HG03432 (cell line): ENCODE measurements around the gene NLN.
"Not testable (repeated sequence)": the region's sequence is repeated elsewhere in the genome, so short reads cannot be mapped to it uniquely, and the experiment has no call there.

ENCODE experiments used
- ATAC-seq: cut with Tn5 transposase; IDR thresholded peaks from one replicate; pipeline ENCODE4 v1.9.1; 2021; ENCODE audit warnings: mild to moderate bottlenecking, moderate library complexity; ENCODE audit not compliant: unreplicated experiment

The NLN gene

GRCh38 chr5:65730910-65731309, 8.9 kb downstream of the NLN start:
- ATAC-seq: no peak

- ATAC-seq: not testable (repeated sequence)
Measured at GRCh38 chr5:65732046-65732445, 10.0 kb downstream of the NLN start.

DNA sequence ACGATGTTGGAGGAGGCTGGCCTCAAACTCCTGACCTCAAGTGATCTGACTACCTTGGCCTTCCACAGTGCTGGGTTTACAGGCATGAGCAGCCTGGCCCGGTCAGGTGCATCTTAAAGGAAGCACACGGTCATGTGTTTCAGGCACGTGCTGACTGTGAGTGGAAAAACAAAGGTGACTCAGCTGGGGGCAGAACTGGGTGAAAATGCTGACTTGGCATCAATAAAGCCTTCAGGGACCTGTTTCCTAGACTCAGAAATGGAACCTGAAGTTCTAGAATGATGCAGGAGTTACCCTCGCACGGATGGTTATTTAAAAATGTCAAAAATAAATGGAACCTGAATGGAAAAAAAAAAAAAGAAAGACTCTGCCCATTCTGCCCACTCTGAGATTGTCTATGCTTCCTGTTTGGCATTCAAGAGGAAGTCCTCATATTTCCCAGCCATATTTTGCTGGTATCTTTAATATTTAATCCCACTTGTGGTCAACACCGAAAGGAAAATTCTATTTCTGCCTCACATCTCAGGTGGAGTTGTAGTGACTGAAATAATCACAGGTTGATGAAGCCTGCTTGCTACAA, 12.3 kb downstream of the NLN start:
- not testable (repeated sequence) for ATAC-seq

GRCh38 chr5:65734921-65735320, 12.9 kb downstream of the NLN start:
- no peak for ATAC-seq

- no peak for ATAC-seq
Measured at GRCh38 chr5:65736011-65736410, 14.0 kb downstream of the NLN start.

GRCh38 chr5:65737842-65738241, 15.8 kb downstream of the NLN start:
- no peak for ATAC-seq

GRCh38 chr5:65738305-65738704, 16.3 kb downstream of the NLN start:
- no peak for ATAC-seq

DNA sequence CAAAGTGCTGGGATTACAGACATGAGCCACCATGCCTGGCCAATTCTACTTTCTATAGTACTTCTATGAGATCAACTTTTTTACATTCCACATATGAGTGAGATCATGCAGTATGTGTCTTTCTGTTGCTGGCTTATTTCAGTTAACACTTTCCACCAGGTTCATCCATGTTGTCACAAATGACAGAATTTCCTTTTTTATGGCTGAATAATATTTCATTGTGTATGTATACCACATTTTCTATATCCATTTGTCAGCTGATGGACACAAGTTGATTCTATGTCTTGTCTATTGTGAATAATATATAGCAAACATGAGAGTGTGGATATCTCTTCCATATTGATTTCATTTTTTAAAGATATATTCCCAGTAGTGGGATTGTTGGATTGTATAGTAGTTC, 17.2 kb downstream of the NLN start:
- no peak for ATAC-seq

DNA sequence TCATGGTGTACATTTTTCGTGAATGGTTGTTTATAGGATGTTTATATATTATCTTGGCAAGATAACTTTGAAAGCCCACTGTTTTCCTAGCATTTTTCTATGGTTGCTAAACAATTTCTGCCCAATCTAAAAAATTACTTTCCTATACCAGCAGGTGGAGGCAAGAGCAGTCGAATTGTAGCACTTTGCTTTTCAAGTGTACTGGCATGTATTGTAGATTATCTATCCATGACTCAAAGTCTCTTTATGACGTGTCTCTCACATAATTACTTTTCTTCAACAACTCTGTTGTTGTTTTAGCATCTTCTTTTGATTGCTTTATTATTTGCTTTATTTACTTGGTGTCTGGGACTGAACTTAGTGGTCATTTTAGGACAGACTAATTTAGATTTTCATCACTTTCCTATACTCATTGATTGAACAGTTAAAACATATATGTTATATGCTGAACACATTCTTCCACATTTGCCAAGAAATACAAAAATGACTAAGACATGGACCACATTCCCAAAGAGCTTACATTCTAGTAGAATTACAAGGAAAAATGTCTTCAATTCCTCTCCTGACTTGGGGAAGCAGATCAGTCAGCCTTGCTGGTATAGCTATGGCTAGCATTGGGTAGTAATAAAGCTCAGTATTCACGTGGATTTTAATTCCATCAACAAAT, 20.7 kb downstream of the NLN start:
- peak; percentile 86 for ATAC-seq

DNA sequence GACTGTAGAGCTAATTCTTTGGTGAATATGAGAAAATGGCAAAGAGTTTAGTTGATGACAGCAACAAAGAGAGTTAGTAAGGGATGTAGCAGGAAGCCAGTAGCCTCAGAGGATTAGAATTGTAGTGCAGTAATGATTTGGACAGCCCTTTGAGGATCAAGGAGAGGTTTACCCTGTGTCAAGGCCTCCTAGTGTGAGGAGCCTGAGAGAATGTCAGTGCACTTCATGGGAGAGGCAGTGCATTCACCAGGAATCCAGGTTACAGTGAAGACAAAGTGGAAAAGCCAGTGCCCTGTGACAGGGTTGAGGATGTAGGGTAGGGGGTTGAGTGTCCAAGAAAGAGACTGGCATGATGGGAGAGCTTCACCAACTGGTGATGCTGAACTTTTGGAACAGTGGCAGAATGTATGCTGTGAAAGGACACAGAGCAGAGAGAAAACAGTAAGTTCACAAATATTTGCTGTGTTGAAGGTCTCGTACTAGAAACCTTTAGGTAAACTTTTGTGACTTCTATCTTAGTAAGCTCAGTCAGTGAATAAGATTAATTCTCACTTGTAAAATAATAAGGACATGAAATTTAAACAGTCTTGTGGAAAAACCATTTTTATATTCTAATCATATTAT, 27.3 kb downstream of the NLN start:
- ATAC-seq: no peak

DNA sequence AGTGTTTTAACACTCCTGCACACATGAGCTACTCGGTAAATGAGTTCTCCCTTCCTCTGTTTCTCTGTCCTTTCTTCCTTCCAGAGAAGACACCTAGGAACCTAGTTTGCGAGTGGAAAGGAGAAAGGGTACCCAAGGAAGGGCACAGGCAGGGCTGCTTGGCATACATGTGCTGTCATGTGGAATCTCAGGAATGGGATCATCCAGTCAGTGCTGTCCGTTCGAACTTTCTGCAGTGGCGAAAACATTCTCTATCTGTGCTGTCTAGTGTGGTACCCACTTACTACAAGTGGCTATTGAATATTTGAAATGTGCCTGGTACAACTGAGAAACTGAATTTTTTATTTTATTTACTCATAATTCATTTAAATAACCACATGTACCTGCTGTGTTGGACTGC, 28.0 kb downstream of the NLN start:
- ATAC-seq: no peak

DNA sequence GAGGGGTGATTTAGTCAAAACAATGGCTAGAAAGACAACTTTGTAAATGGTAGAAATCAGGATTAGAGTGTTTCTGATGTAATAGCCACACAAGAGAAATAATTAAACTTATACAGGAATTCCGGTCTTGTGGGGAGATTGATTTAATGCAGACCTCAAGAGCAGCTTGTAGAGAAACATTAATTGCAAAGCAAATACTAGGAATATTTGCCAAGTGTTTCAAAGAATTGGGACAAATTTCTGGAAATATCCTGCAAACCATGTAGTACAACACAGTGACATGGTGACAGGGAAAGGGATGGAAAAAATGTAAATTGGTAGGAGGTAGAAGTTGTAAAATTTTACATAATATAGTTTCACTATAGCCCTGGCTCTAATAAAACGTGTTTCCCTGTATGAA, 28.9 kb downstream of the NLN start:
- ATAC-seq: no peak

DNA sequence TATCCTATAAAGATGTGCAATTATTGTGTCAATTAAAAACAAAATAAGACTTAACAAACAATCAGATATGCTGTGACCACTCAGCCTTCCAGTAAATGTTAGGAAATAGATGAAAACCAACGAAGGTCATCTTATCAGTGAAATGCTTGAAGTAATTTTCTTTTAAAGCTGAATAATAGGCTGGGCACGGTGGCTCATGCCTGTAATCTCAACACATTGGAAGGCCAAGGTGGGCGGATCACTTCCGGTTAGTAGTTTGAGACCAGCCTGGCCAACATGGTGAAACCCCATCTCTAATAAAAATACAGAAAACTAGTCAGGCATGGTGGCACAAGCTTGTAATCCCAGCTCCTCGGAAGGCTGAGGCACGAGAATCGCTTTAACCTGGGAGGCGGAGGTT, 31.2 kb downstream of the NLN start:
- no peak for ATAC-seq

- no peak for ATAC-seq
Measured at GRCh38 chr5:65758546-65759144, 36.6 kb downstream of the NLN start.

DNA sequence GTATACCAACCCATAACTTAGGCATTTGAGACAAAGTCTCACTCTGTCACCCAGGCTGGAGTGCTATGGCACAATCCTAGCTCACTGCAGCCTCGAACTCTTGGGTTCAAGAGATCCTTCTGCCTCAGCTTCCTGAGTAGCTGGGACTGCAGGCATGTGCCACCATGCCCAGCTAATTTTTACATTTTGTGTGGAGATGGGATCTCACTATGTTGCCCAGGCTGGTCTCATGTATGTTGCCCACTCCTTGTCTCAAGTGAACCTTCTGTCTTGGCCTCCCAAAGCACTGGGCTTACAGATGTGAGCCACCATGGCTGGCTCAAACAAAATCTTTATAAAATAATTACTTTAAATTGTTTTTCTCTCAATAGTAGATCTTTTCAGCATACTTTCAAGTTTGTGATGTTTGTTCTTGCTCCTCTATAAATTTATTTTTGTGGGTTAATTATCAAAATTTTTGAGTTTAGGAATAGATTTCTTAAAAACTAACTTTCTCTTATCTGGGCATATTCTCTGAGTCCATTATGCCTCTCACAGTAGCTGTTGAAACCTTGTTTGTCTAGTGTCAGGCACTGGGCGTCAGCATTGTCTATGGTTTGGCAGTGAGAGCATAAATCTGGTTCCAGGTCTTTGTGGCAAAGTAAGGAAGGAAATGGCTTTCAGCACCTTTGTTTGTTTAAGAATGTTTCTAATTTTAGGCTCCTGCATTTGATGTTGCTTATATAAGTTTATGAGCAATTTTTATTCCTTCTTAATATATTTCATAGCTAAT, 38.7 kb downstream of the NLN start:
- ATAC-seq: peak; percentile 68

GRCh38 chr5:65762234-65762633, 40.2 kb downstream of the NLN start:
- no peak for ATAC-seq

- no peak for ATAC-seq
Measured at GRCh38 chr5:65765582-65765981, 43.6 kb downstream of the NLN start.

DNA sequence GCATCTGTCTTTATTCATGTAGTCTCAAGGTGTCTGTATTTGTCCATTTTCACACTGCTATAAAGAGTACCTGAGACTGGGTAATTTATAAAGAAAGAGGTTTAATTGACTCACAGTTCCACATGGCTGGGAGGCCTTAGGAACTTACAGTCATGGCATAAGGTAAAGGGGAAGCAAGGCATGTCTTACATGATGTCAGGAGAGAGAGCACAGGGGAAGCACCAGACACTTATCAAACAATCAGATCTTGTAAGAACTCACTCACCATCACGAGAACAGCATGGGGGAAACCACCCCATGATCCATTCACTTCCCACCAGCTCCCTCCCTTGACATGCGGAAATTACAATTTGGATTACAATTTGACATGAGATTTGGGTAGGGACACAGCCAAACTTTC, 44.2 kb downstream of the NLN start:
- no peak for ATAC-seq

DNA sequence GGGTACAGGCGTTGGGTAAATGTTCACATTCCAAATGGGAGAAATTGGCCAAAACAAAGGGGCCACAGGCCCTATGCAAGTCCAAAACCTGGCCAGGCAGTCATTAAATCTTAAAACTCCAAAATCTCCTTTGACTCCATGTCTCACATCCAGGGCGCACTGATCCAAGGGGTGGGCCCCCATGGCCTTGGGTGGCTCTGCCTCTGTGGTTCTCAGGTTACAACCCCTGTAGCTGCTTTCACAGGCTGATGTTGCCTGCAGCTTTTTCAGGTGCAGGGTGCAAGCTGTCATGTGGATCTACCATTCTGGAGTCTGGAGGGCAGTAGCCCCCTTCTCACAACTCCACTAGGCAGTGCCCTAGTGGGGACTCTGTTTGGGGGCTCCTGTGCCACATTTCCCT, 44.8 kb downstream of the NLN start:
- no peak for ATAC-seq

GRCh38 chr5:65767565-65767964, 45.6 kb downstream of the NLN start:
- ATAC-seq: no peak

GRCh38 chr5:65768723-65769346, 46.8 kb downstream of the NLN start:
- ATAC-seq: no peak
